ENCODE results near the gene RCAN1.

RCAN1 gene

DNA sequence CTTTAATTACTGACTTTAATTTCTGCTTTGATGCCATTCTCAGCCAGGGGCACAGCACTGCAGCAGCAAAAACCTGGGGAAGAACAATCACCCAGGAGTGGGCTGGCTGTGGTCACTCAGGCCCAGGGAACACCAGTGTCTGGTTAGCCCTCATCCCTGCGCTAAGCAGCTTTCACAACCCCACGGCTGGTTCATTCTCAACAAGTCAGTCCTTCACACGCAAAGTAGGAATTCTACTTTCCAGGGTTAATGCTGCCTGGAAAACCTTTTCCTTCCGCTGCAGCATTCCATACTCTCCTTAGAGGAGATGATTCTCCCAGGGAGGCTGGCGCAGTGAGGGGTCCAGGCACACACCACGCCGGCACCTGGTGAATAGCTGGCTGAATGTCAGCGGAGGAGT, 78.6 kb downstream of the RCAN1 start:
- DNase-seq, result no peak

DNA sequence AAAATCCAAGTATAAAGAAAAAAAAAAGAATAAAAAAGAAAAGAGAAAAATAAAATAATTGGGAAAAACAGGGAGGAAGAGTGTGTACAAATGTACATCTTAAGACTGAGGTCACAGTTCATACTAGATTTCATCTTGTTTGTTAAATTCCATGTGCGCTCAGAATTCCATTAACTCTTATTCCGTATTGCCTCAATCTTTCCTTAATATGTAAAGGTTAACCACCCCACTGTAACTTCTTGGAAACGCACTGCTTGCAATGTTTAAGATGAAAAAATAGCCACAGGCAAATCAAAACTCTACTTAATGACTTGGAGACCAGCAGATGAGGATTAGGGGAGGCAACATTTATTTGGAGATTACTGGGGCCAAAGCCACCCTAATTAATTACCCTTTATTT, 79.0 kb downstream of the RCAN1 start:
- no peak for DNase-seq

DNA sequence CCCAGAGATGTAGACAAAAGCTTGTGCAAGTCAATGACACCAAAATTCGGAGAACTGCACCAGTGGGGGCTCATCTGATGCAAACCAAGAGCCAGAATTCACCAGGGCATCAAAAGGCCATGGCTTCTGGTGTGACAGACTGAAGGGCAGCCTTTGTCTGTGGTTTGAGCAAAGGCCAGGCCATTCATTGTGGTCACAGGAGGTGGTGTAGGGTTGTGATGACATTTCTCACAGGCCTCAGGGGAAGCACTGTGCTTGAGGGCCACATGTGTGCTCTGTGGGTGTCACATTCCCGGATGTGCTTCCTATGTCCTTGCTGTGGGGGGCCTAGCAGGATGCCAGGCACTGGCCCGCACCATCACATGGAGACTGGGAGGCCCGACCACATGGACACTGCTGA, 80.4 kb downstream of the RCAN1 start:
- no peak for DNase-seq

DNA sequence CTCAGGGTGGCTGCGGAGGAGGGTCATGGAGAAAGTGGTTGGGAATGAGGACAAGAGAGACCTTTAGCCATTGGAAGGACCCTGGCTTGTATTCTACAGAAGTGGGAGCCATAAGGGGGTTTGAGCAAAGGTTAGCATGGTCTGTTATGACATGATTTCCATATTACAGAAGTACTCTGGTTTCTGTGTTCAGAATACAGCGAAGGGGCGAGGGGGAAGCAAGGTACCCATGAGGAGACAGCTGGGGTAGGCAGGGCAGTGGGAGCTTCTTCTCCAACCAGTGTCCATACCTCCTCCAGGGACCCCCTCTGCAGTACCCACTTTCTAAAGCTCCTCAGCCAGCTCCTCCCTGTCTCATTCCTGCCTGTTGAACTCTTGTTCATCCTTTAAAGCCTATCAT, 81.0 kb downstream of the RCAN1 start:
- no peak for DNase-seq

DNA sequence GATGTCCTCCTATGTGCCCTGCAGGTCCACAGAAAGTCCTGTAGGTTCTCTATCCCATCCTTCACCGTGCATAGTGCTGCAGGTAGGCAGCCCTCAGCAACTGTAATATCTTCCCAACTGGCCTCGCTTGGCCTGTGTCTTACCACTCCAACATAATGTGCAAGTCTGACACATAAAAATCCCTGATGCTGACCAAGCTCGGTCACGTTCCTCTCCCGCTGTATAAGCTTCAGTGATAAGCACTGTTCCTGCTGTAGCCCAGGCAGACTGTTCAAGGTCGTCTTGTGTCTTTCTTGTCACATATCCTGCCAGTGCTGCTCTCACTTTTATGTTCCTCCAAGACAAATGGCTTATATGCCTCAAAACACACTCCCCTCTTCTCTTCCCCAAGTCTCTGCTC, 83.5 kb downstream of the RCAN1 start:
- no peak for DNase-seq

DNA sequence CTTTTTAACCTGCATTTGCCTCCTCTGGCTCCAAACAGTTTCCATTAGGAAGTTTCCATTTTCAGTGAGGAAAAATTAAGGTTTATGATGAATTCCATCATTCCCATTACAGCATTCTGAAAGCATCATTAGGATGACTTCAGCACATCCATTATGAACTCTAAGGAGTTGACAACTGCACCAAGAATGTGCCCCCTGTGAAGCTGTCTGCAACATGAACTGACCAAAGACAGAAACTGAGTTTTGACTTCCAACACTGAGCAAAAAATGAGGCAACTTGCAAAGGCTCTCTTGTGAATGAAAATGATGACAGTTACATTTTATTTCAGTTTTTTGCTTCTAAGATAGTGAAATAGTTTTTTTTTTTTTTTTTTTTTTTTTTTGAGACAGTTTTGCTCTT, 84.7 kb downstream of the RCAN1 start:
- no peak for DNase-seq

DNA sequence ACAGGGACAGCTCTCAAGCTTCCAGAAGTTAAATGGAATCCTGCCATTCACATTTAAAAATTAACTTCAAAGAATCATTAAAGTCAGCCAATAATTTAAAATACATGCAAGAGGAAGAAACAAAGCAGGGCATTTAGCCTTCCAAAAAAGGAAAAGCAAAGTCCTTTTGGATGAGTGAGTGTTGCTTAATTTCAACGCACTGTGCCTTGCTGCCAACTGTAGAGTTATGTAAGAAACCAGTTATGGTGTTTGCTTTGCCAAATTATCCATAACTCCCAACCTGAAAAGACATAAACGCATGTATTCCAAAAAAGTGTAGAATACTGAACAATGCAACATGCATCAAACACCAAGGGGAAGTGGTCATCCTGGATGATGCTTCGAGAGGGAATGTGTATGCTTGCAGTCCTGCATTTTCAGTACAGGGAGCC, 86.8 kb downstream of the RCAN1 start:
- DNase-seq, result no peak

DNA sequence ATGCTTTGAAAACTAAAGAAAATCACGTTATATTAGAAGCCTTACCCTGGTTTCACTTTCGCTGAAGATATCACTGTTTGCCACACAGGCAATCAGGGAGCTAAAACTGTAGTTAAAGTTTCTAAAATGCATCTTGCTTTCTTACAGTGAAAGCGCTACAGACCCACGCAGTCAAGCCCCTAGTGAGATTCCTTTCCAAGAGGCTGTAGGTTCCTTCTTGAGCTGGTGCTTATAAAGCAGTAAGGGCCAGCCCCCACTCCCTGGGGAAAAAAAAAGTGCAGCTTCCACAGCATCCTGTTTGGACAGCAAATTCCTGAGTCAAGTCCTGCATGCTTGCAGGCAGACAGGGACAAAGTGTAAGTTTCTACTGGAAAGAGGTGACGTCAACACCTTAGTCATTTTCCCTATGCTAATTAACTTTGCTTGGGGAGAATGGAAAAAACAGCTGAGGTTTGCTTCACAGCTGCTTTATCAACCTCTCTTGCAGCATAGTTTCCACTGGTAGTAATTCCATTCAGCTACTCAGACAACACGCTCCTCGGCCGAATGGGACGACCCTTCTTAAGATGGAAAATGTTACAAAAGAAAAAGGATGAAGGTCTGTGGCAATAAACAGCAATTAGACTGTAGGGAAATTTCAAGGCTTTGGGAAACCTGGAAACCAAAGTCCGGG, 88.2 kb downstream of the RCAN1 start:
- peak; percentile 52 for DNase-seq

DNA sequence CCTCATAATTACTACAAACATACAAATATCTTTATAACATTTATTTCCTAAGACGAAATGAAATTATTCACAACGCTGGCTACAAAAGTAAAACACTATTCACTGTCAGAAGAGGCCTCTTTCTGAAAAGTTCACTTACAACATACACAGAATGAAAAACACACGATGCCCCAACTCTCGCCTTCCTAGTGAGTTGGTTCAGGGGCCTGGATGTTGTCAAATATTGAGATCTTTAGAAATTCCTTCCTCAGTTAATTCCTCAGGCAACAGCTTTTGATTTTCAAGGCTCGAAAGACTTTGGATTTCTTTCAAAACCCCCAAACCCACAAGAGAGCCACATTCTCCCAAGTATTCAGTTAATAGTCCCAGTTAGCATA, 88.7 kb downstream of the RCAN1 start:
- no peak for DNase-seq

DNA sequence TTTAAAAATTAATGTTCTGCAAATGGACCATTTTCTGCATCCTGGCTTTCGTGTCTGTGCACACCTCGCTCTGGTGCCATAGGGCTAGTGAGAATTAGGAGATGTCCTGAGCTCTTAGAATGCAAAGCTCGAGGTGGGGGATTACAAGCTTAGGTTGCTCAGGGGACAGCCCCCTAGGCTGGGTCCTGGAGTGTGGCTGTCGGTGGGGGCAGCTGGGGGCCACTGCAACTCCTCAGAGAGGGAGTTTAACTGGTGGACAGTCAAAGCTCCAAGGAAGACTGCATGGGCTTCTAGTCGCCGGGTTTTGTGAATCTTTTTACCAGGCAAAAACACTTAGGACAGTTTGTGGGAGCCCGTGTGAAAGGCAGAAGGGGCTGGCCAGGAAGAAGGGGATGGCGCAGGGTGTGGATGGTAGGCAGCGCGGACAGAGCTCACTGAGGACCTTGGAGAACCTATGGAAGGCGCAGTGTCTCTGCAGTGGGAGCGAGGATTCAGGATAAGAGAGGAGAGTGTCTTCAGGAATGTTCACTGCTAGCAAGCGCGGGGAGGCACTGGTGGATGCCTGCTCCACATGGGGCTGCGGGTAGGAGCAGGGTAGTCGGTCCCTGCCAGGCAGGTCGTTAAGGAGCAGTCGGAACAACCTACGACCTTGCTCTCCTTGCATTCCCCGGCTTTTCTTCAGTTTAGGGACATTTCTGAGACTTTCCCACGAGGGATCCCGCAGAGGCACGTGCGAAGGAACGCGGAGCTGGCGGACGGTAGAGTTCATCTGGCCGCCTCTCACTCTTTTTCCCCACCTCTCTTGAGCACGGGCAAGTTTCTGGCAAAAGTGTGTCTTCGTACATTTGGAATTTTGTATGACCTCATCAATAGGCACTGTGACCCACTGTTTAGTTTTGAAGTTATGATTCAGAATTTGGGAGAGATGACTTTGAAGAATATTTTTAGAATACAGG, 90.0 kb downstream of the RCAN1 start:
- DNase-seq, result no peak

DNA sequence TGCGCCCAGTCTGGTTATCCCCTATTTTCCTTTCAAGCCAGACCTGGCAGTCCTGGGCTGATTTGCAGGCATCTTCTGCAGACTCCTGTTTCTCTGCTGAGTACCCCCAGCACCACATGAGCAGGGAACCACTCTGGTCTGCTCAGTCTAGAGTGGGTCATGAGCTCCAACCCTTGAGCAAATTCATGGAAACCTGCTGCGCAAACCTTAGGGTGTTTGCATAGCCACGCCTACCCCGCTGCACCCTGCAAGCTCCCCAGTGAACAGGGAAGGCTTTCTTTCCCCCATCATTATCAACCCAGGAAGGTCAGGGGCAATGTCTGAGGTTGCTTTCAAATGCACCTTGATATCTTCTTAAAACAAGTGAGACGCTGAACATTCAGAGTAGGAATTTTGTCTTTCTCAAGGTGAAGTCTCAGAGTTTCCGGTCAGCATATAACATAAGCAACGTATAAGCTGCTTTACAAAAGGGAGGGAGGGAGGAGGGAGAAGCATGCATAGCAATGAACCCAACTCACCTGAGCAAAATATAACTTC, 91.8 kb downstream of the RCAN1 start:
- DNase-seq, result no peak

DNA sequence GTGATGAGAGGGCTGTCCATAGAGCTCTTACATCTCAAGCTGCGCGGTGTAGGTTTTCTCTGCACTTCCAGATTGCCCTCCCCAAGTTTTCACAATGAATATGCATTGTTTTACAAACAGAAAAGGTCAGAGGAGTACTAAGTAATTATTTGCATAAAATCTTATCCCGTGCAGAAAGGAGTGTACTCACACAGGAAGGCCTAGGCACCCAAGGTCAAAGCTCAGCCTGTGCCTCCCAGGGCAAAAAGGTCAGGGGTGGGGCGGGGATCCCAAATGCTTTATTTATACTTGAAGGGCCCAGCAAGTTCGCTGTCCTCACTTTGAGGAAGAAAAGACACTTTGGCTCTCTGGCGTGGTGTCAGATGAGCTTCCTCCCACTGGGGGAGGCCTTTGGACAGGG, 92.6 kb downstream of the RCAN1 start:
- DNase-seq, result no peak

DNA sequence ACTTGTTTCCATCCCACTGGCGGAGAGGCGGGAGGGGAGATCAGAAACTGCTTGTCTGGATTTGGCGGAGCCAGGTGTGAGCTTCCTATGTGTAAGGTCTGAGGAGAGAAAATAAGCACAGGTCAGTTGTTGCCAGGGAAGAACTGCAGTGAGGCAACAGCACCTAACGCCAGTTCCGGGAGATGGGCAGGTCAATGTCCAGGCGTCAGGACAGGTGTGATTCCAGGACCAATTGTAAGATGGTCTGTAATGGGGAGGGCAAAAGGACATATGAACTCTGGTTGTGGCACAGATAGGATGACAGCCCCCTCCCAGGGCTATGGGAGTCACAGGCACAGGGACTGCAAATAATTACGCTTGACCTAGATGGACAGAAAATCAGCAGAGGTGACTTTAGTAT, 93.4 kb downstream of the RCAN1 start:
- DNase-seq, result no peak

DNA sequence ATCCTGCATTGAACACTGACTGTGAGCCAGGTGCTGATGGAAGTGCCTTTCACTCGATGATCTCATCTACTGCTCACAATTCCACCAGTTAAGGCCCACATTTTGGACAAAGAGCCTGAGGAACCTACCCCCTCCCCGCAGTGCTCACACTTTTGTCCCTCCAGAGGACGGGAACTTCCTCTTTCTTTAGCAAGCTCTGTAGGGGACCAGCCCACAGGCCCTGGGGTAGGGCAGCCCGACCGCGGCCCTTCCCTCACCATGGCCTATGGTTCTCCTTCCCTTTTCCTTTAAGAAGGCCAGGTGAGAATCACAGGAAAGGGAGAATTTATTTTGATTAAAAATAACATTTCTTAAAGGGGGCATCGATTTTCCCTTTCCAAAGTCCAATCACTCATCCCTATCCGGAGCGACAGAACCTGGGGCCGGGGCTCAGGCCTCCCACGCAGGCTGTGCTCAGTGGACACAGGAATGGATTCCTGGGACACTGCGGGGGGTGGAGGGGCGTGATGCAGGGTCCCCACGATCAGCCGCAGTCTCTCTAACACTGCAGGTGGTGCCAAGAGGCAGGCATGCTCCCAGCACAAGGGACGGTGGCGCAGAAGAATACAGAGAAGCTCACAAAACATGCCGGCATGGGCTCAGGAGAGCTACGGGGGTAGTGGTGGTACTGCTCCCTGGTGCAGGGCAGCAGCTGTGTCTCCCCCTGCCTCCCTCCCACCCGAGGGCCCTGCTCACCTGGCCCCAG, 94.0 kb downstream of the RCAN1 start:
- no peak for DNase-seq

DNA sequence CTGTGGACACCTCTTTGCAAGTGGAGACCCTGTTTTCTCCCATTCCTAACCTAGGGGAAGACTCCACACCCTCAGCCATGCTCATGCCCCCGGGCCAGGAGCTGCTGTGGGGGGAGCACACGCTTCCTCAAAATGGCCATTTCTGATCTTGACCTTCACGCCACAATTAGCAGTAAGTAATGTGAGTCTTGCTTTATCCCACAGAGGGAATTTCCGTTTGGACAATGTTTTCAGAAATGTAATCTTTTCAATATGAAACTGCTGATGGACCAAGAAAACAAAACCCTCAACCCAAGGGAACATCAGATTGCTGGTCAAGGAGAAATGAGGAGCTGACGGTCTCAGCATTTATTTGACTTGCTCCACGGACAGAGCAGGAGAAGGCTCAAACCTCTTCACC, 94.6 kb downstream of the RCAN1 start:
- DNase-seq, result no peak

DNA sequence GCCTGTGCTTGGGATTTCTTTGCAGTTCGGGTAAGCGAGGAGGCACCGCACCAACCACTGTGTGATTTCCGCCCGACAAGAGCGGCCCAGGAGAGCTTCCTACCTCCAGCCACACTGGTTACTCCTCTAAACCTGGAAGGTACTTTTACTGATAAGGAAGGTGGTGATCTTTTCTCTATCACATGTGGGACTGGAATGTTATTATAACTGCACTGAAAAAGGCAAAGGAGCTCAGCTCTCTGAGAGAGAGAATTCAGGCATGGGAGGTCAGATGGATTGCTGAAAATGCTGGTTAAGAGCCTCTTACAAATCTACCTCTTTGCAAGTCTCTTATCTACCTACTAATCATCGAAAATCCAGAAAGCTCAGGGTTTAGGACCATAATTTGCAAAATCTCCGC, 95.2 kb downstream of the RCAN1 start:
- DNase-seq, result no peak

DNA sequence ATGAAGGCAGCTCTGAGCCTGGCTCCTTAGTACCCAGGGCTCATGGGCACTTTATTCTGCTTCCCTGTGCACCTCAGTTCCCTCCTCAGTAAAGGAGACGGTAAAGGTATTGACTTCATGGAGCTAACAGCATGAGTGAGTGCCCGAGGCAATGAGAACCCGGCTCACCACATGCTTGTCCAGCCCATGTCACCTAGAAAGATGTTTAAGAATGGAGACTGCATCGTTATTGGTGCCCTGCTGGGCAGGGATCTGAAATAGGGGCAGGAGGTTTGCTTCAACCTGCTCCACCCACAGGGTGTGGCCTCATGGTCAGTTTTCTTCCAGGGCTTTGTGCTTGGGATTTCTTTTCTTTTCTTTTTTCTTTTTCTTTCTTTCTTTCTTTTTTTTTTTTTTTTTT, 95.9 kb downstream of the RCAN1 start:
- DNase-seq, result no peak

DNA sequence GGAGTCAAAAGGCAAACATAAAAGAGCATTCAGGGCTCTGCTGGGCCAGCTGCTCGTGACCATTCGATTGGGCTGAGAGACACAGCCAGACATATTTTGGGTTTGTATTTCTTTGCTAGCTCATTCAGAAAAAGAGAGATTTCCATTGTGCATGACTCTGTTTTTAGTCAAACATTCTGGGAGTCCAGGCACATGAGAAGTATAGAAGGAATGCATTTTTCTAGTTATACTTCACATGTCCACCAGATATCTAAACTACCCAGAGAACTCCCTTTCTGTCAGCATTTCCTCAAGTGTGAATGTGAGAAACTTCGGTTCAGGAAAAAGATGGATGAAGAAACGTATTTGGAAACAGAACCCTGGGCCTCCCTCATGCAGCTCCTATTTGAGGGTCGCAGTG, 96.6 kb downstream of the RCAN1 start:
- no peak for DNase-seq

DNA sequence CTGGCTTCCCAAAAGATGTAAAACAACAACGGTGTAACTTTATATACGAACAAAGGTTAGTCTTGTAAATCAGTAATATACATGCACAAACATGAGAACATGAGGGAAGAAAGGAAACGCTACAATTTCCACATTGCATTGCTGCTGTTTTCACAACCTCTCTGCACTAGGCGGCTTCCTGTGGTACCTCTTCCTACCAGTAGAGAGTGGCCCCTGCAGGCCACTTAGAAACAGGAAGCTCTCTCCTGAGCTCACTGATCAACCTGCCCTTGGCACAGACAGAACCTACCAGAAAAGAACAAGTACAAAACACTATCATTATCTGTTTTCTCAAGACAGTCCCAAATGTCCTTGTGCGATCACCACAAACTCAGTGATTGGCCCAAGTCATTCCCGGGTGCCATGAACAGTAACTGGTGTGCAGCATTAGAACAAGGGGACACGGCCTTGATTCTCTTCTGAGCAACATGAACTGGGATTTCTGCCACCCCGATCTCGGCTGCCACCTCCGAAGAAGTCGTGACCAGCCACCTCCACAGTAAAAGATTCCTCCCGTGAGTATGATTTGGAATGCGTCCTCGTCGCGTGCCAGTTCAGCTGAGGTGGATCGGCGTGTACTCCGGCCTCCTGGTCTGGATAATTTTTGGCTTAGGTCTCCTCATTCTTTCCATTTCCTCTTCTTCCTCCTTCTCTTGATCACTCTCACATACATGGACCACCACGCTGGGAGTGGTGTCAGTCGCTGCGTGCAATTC, 97.2 kb downstream of the RCAN1 start:
- DNase-seq, result no peak

DNA sequence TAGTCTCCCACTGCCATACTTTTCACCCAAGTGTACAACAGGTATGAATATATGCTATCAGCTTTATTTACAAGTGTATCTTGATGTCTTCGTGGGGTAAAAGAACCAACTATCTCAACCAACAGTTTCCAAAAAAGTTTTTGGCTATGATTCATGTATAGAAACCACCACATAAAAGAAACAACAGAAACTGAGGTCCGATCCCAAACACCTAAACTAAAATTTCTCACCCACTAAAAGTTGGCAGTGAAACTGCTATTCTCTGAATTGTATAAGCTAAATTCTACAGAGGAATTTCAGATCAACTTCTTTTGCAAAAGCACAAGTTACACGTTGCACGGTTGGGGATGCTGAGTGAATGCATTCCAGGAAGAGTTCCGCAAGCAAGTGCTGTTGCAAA, 97.9 kb downstream of the RCAN1 start:
- no peak for DNase-seq

DNA sequence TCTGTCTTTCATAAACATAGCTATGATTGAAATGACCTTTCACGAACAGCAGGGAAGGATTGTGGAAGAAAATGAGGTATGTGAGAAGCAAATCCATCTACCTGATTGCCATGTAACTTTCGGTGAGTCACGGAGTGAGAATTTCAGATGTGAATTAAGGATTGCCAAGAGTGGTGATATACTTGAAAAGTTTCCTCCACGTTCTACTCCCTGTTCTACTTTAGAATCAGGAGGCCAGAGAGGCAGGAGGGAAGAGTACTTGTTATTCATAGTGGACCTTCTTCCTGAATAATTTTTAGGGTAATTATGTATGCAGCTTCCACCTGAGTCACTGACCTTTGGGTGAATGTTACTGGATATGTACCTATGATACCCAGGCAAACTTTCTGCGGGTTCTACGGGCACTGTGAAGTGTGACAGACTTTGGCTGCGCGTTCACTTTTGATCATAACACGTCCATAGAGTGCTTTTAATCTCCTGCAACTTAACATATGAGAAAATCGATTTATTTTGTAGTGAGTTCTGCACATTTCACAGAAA, 100.3 kb downstream of the RCAN1 start:
- DNase-seq, result no peak

DNA sequence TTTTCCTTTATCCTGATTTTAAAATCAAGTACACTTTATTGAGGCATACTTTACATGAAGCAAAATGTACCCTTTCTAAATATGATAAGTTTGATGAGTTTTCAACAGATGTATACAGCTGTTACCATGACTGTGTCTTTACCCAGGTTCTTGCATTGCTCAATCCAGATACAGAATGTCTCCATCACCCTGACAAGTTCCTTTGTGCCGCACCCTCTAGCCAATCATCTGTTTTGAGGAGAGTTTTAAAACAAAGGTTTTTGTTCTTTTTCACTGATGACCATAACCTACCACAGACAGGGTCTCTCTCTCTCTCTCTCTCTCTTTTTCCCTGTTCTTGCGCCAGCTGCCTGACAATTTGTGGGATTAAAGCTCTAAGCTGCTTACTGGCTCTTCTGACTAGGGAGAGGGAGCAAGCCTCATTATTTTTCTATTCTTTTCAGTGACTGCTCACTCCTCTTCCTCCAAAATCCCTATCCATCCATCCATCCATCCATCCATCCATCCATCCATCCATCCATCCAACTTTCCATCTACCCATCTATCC, 101.7 kb downstream of the RCAN1 start:
- DNase-seq, result no peak

All from stimulated activated CD4-positive, alpha-beta T cell treated with anti-CD3 and anti-CD28 coated beads, Interleukin-4, amount 100 ng/mL, for 24 hours (primary cell).